Keratinocyte (primary cell): Measurements from ENCODE around the gene OR2F1. TPM values are rescaled to one million over a fixed set of nuclear protein-coding genes. Genes with fewer than 3 reads are reported as not detected.
"Not testable (repeated sequence)": the region's sequence is repeated elsewhere in the genome, so short reads cannot be mapped to it uniquely, and the experiment has no call there.

Experiments used
- DNase-seq: peaks from one replicate; pipeline ENCODE4 v3.0.0-alpha.2; 2011; ENCODE audit warnings: low read depth, missing footprints, low spot score
- FAIRE-seq: peaks from 2 replicates; lab custom pipeline; 2011; peaks lifted over from hg19 to GRCh38; lab: Jason Lieb, UNC
- H2AFZ ChIP-seq: 2 replicates; pipeline ENCODE4 v1.6.0; 2012; ENCODE audit warnings: low read length, control low read depth, inconsistent platforms; ENCODE audit not compliant: control insufficient read depth
- H3K27ac ChIP-seq: 2 replicates; pipeline ENCODE4 v1.5.1; 2011; ENCODE audit warnings: low read length; ENCODE audit not compliant: control insufficient read depth, insufficient read depth
- H3K27me3 ChIP-seq: 3 replicates; pipeline ENCODE4 v1.6.0; 2011; ENCODE audit warnings: low read length; ENCODE audit not compliant: control insufficient read depth, insufficient read depth; ENCODE audit errors: extremely low read depth
- H3K36me3 ChIP-seq, 2 experiments: 2 replicates in 1 of 2; 3 replicates in 1 of 2; pipeline ENCODE4 v1.5.1; 2011; ENCODE audit warnings: low read length in 2 of 2, mild to moderate bottlenecking in 1 of 2; ENCODE audit not compliant: control insufficient read depth in 2 of 2, insufficient read depth in 2 of 2; ENCODE audit errors: extremely low read depth in 1 of 2
- H3K4me1 ChIP-seq: 3 replicates; pipeline ENCODE4 v1.5.1; 2011; ENCODE audit warnings: low read length; ENCODE audit not compliant: control insufficient read depth, insufficient read depth; ENCODE audit errors: extremely low read depth
- H3K4me2 ChIP-seq: 3 replicates; pipeline ENCODE4 v1.6.0; 2011; ENCODE audit warnings: low read depth, low read length; ENCODE audit not compliant: control insufficient read depth, insufficient read depth; ENCODE audit errors: extremely low read depth
- H3K4me3 ChIP-seq, 3 experiments: fragments of 200-600 bp in 1 of 3; sonication (generic) in 1 of 3; 2 replicates in 2 of 3; 3 replicates in 1 of 3; pipeline ENCODE4 v1.5.1; 2011 to 2016; ENCODE audit warnings: low read length in 3 of 3, mild to moderate bottlenecking in 3 of 3, control low read depth in 2 of 3, inconsistent platforms in 1 of 3, low read depth in 1 of 3, mixed read lengths in 1 of 3, mixed run types in 1 of 3, moderate library complexity in 1 of 3; ENCODE audit not compliant: control insufficient read depth in 2 of 3, insufficient read depth in 2 of 3; ENCODE audit errors: extremely low read depth in 1 of 3
- H3K79me2 ChIP-seq: 2 replicates; pipeline ENCODE4 v1.6.0; 2012; ENCODE audit warnings: low read length; ENCODE audit not compliant: control insufficient read depth, insufficient read depth
- H3K9ac ChIP-seq: 3 replicates; pipeline ENCODE4 v1.6.0; 2011; ENCODE audit warnings: low read length; ENCODE audit not compliant: control insufficient read depth, insufficient read depth; ENCODE audit errors: extremely low read depth
- H3K9me1 ChIP-seq: 3 replicates; pipeline ENCODE4 v1.6.0; 2011; ENCODE audit warnings: low read length; ENCODE audit not compliant: control insufficient read depth, insufficient read depth; ENCODE audit errors: extremely low read depth
- H3K9me3 ChIP-seq: 2 replicates; pipeline ENCODE4 v1.5.1; 2012; ENCODE audit warnings: low read depth, low read length; ENCODE audit not compliant: control insufficient read depth
- H4K20me1 ChIP-seq: 3 replicates; pipeline ENCODE4 v1.6.0; 2011; ENCODE audit warnings: low read length; ENCODE audit not compliant: control insufficient read depth, insufficient read depth; ENCODE audit errors: extremely low read depth
- EZH2 ChIP-seq: IDR thresholded peaks from one replicate; pipeline ENCODE4 v1.6.1; 2012; ENCODE audit warnings: inconsistent platforms, mild to moderate bottlenecking, low read length, moderate library complexity
- dilution Hi-C: fragments of 300-500 bp; cut with MboI; formaldehyde crosslinking; loops from one replicate; pipeline ENCODE4 v1.7.0; 2020; ENCODE audit warnings: low sequenced_read_pairs; ENCODE audit not compliant: extremely low pct_ligation_motif_present
- polyA plus RNA-seq, 5 experiments: library from polyadenylated mRNA; depleted of rRNA in 3 of 5; stranded (reverse) in 3 of 5; stranded (forward) in 1 of 5; unstranded in 1 of 5; fragments of >200 nt; gene quantifications; 1 replicate in 1 of 5; 2 replicates in 3 of 5; 3 replicates in 1 of 5; pipeline versions ENCODE4 v1.2.1 to v1.2.3, GENCODE V29; 2011 to 2012; ENCODE audit warnings: missing spikeins in 2 of 5, low read depth in 1 of 5, low replicate concordance in 1 of 5
- TF ChIP-seq, protein P1 (sequence below), 3 experiments: IDR thresholded peaks in 1 of 3; conservative IDR thresholded peaks in 1 of 3; optimal IDR thresholded peaks in 1 of 3; 2 replicates in 2 of 3; 3 replicates in 1 of 3; pipeline versions ENCODE3 to v1.5.1; 2011; ENCODE audit warnings: low read length in 3 of 3, mild to moderate bottlenecking in 3 of 3, moderate library complexity in 2 of 3, control low read depth in 1 of 3, inconsistent platforms in 1 of 3; ENCODE audit not compliant: insufficient read depth in 2 of 3; ENCODE audit errors: extremely low read depth in 1 of 3

OR2F1 gene
- polyA plus RNA-seq, 1 donor (not counting 4 experiments of a cell fraction or from before 2014, with no cell fraction given): not detected

DNA sequence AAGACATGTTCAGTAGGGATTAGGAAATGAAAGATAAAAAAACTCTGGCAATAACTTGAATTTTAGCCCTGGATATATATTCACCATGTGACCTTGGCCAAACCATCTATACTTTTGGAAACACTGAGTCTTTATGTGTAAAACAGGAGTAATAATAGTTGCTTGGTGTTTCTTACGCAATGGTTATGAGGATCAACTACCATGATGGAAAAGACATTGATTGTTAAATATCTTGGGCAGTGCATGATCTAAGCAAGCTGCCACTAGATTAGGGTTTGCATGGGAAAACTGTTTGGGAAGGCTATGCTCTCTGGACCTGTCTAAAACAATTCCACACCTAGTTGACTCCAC lies 52.0 kb downstream of the OR2F1 start:
- H3K27me3 ChIP-seq: no peaks in the 10 kb centered on the region
- H3K36me3 ChIP-seq: no peaks in the 10 kb centered on the region
- H3K79me2 ChIP-seq: no peaks in the 10 kb centered on the region
- TF ChIP-seq EZH2: no peak
- TF ChIP-seq, protein P1, sequence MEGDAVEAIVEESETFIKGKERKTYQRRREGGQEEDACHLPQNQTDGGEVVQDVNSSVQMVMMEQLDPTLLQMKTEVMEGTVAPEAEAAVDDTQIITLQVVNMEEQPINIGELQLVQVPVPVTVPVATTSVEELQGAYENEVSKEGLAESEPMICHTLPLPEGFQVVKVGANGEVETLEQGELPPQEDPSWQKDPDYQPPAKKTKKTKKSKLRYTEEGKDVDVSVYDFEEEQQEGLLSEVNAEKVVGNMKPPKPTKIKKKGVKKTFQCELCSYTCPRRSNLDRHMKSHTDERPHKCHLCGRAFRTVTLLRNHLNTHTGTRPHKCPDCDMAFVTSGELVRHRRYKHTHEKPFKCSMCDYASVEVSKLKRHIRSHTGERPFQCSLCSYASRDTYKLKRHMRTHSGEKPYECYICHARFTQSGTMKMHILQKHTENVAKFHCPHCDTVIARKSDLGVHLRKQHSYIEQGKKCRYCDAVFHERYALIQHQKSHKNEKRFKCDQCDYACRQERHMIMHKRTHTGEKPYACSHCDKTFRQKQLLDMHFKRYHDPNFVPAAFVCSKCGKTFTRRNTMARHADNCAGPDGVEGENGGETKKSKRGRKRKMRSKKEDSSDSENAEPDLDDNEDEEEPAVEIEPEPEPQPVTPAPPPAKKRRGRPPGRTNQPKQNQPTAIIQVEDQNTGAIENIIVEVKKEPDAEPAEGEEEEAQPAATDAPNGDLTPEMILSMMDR (optimal IDR thresholded peaks at IDR 0.05 in 1 of 3, IDR thresholded peaks at IDR 0.05 in 1 of 3, conservative IDR thresholded peaks at IDR 0.05 in 1 of 3; ENCODE audit: extremely low read depth in 1 of 3, insufficient read depth in 2 of 3, low read length in 3 of 3): no peak
- no peaks in the 10 kb centered on the region for H3K9me1 ChIP-seq
- H3K4me1 ChIP-seq: no peaks in the 10 kb centered on the region
- H2AFZ ChIP-seq: no peak overlapping the region
- FAIRE-seq: no peak
- no peak overlapping the region for H3K9ac ChIP-seq
- H4K20me1 ChIP-seq: no peaks in the 10 kb centered on the region
- H3K9me3 ChIP-seq: no peaks in the 10 kb centered on the region
- no peak overlapping the region for H3K4me3 ChIP-seq
- dilution Hi-C loops: no loop called here
- H3K4me2 ChIP-seq: no peak overlapping the region
- no peak for DNase-seq
- H3K27ac ChIP-seq: no peak overlapping the region

DNA sequence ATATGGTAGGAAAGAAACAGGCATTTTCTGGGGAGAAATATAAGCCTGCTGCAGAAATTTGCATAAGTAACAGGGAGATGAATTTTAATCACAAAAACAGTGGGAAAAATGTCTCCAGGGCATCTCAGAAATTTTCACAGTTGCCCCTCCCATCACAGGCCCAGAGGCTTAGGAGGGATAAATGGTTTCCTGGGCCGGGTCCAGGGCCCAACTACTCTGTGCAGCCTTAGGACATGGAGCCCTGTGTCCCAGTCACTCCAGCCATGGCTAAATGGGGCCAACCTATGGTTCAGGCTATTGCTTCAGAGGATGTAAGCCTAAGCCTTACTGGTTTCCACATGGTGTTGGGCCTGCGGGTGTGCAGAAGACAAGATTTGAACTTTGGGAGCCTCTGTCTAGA lies 54.7 kb downstream of the OR2F1 start:
- no peak for TF ChIP-seq EZH2
- TF ChIP-seq, protein P1 (optimal IDR thresholded peaks at IDR 0.05 in 1 of 3, IDR thresholded peaks at IDR 0.05 in 1 of 3, conservative IDR thresholded peaks at IDR 0.05 in 1 of 3; ENCODE audit: extremely low read depth in 1 of 3, insufficient read depth in 2 of 3, low read length in 3 of 3): no peak
- no peak for FAIRE-seq
- dilution Hi-C loops: no loop called here

DNA sequence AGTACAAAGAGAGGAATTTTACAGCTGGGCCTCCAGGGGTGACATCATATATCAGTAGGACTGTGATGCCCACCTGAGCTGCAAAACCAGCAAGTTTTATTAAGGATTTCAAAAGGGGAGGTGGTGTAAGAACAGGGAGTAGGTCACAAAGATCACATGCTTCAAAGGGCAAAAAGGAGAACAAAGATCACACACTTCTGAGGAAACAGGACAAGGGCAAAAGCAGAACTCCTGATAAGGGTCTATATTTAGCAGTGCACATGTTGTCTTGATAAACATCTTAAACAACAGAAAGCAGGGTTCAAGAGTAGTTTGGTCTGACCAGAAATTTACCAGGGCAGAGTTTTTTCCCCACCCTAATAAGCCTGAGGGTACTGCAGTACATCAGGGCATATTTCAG lies 55.4 kb downstream of the OR2F1 start:
- H4K20me1 ChIP-seq, H3K9me3 ChIP-seq, H3K9me1 ChIP-seq, H3K9ac ChIP-seq, H3K4me2 ChIP-seq, dilution Hi-C loops, H3K36me3 ChIP-seq, H2AFZ ChIP-seq, FAIRE-seq, H3K4me1 ChIP-seq, H3K27ac ChIP-seq, DNase-seq, H3K4me3 ChIP-seq, H3K27me3 ChIP-seq, H3K79me2 ChIP-seq: not testable (repeated sequence)

More for the DNA sequence above, 54.7 kb downstream of the OR2F1 start:
- H3K79me2 ChIP-seq: no peaks in the 10 kb centered on the region
- no peaks in the 10 kb centered on the region for H3K9me3 ChIP-seq
- H3K9ac ChIP-seq: no peak overlapping the region
- no peaks in the 10 kb centered on the region for H3K27me3 ChIP-seq
- no peak overlapping the region for H3K27ac ChIP-seq
- no peaks in the 10 kb centered on the region for H3K4me1 ChIP-seq
- no peaks in the 10 kb centered on the region for H4K20me1 ChIP-seq
- no peak overlapping the region for H3K4me3 ChIP-seq
- no peaks in the 10 kb centered on the region for H3K36me3 ChIP-seq
- no peak overlapping the region for H2AFZ ChIP-seq
- DNase-seq: no peak
- H3K4me2 ChIP-seq: no peak overlapping the region
- no peaks in the 10 kb centered on the region for H3K9me1 ChIP-seq

DNA sequence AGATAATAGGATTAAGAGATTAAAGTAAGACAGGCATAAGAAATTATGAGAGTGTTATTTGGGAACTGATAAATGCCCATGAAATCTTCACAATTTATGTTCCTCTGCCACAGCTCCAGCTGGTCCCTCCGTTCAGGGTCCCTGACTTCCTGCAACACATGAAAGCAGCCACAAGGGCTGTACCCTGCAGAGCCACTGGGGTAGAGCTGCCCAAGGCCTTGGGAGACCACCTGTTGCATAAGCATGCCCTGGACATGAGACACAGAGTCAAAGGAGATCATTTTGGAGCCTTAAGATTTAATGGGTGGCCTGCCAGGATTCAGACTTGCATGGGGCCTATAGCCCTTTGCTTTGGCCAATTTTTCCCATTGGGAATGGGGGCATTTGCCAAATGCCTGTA lies 56.2 kb downstream of the OR2F1 start:
- H3K27ac ChIP-seq, H3K27me3 ChIP-seq, H4K20me1 ChIP-seq, H3K79me2 ChIP-seq, H3K36me3 ChIP-seq, H3K4me2 ChIP-seq, H3K9me1 ChIP-seq, H3K9ac ChIP-seq, DNase-seq, H2AFZ ChIP-seq, FAIRE-seq, H3K4me3 ChIP-seq, H3K4me1 ChIP-seq, dilution Hi-C loops, H3K9me3 ChIP-seq: not testable (repeated sequence)
